ENCODE results near the gene CPNE4. TPM values are rescaled to one million over a fixed set of nuclear protein-coding genes. Genes with fewer than 3 reads are reported as not detected.
"Not testable (repeated sequence)": the region's sequence is repeated elsewhere in the genome, so short reads cannot be mapped to it uniquely, and the experiment has no call there.

Gene CPNE4
- total and polyA plus RNA-seq, 7 experiments from 2014 or later, result not detected

- H3K4me3 ChIP-seq (ENCODE audit: low read length), result no peak overlapping the region
- H3K4me1 ChIP-seq (ENCODE audit: control insufficient read depth in 2 of 2, insufficient read depth in 2 of 2, low read length in 2 of 2), result no peaks in the 10 kb centered on the region
- ATAC-seq (no peak), DNase-seq (no peak)
- peaks cover 0 to 4% (median 0%) of the 10 kb centered on the region in 11 donors for H3K9me3 Mint-ChIP-seq
- no peak overlapping the region for H3K4me3 Mint-ChIP-seq
- no peaks in the 10 kb centered on the region for H3K27me3 Mint-ChIP-seq
- H3K27me3 ChIP-seq (ENCODE audit: control insufficient read depth in 2 of 2, insufficient read depth in 2 of 2, low read length in 2 of 2), result no peaks in the 10 kb centered on the region
- H3K27ac Mint-ChIP-seq, result no peak overlapping the region
- H3K9me3 ChIP-seq (ENCODE audit: control insufficient read depth in 2 of 3, low read length in 3 of 3), result no peaks in the 10 kb centered on the region
- H3K36me3 Mint-ChIP-seq, result no peaks in the 10 kb centered on the region
- intact Hi-C loops (cut with micrococcal nuclease), result no loop called here
- H3K36me3 ChIP-seq (ENCODE audit: control insufficient read depth in 2 of 3, insufficient read depth in 3 of 3, low read length in 3 of 3), result no peaks in the 10 kb centered on the region
- ChIA-PET CTCF (interaction anchor here (0.7 kb wide), 1 partner anchor 38 kb away, joined by 3 read pairs; no protein-coding TSS in a partner anchor), POLR2A (no interaction called here)
- H3K27ac ChIP-seq (ENCODE audit: low read depth, low read length), result no peak overlapping the region
- peaks cover 0 to 4% (median 0%) of the 10 kb centered on the region in 7 donors for H3K4me1 Mint-ChIP-seq
Measured at GRCh38 chr3:131973731-131974130, 61.1 kb downstream of the CPNE4 start.

GRCh38 chr3:131972550-131972949 lies 62.3 kb downstream of the CPNE4 start:
- Mint-ChIP-seq H3K36me3 (no peaks in the 10 kb centered on the region), H3K4me3 (no peak overlapping the region), H3K27ac (no peak overlapping the region), H3K4me1 (peaks cover 0 to 4% (median 0%) of the 10 kb centered on the region in 7 donors), H3K27me3 (no peaks in the 10 kb centered on the region), H3K9me3 (peaks cover 0 to 5% (median 0%) of the 10 kb centered on the region in 11 donors)
- intact Hi-C loops (cut with micrococcal nuclease), result no loop called here
- H3K27ac ChIP-seq (ENCODE audit: low read depth, low read length), result no peak overlapping the region
- ATAC-seq (no peak), DNase-seq (no peak)
- H3K9me3 ChIP-seq (ENCODE audit: control insufficient read depth in 2 of 3, low read length in 3 of 3), result no peaks in the 10 kb centered on the region
- no peaks in the 10 kb centered on the region for H3K27me3 ChIP-seq (ENCODE audit: control insufficient read depth in 2 of 2, insufficient read depth in 2 of 2, low read length in 2 of 2)
- ChIA-PET POLR2A (no interaction called here), CTCF (no interaction called here)
- no peaks in the 10 kb centered on the region for H3K4me1 ChIP-seq (ENCODE audit: control insufficient read depth in 2 of 2, insufficient read depth in 2 of 2, low read length in 2 of 2)
- no peaks in the 10 kb centered on the region for H3K36me3 ChIP-seq (ENCODE audit: control insufficient read depth in 2 of 3, insufficient read depth in 3 of 3, low read length in 3 of 3)
- H3K4me3 ChIP-seq (ENCODE audit: low read length), result no peak overlapping the region

GRCh38 chr3:131972091-131972490 lies 62.7 kb downstream of the CPNE4 start:
- ATAC-seq, result no peak
- H3K27me3 ChIP-seq (ENCODE audit: control insufficient read depth in 2 of 2, insufficient read depth in 2 of 2, low read length in 2 of 2), result no peaks in the 10 kb centered on the region
- no peak overlapping the region for H3K27ac ChIP-seq (ENCODE audit: low read depth, low read length)
- H3K4me1 ChIP-seq (ENCODE audit: control insufficient read depth in 2 of 2, insufficient read depth in 2 of 2, low read length in 2 of 2), result no peaks in the 10 kb centered on the region
- Mint-ChIP-seq H3K27me3 (no peaks in the 10 kb centered on the region), H3K36me3 (no peaks in the 10 kb centered on the region), H3K9me3 (peaks cover 0 to 5% (median 0%) of the 10 kb centered on the region in 11 donors), H3K4me1 (peaks cover 0 to 4% (median 0%) of the 10 kb centered on the region in 7 donors), H3K27ac (no peak overlapping the region), H3K4me3 (no peak overlapping the region)
- no peaks in the 10 kb centered on the region for H3K9me3 ChIP-seq (ENCODE audit: control insufficient read depth in 2 of 3, low read length in 3 of 3)
- intact Hi-C loops (cut with micrococcal nuclease), result no loop called here
- no peak for DNase-seq
- H3K36me3 ChIP-seq (ENCODE audit: control insufficient read depth in 2 of 3, insufficient read depth in 3 of 3, low read length in 3 of 3), result no peaks in the 10 kb centered on the region
- H3K4me3 ChIP-seq (ENCODE audit: low read length), result no peak overlapping the region
- ChIA-PET CTCF (no interaction called here), POLR2A (no interaction called here)

- CTCF ChIA-PET; H3K4me3 Mint-ChIP-seq; DNase-seq; H3K4me3 ChIP-seq (ENCODE audit: low read length); H3K4me1 Mint-ChIP-seq; H3K4me1 ChIP-seq (ENCODE audit: control insufficient read depth in 2 of 2, insufficient read depth in 2 of 2, low read length in 2 of 2); POLR2A ChIA-PET; ATAC-seq; H3K36me3 Mint-ChIP-seq; H3K36me3 ChIP-seq (ENCODE audit: control insufficient read depth in 2 of 3, insufficient read depth in 3 of 3, low read length in 3 of 3); H3K9me3 ChIP-seq (ENCODE audit: control insufficient read depth in 2 of 3, low read length in 3 of 3); H3K27ac ChIP-seq (ENCODE audit: low read depth, low read length); intact Hi-C loops (cut with micrococcal nuclease); H3K27me3 ChIP-seq (ENCODE audit: control insufficient read depth in 2 of 2, insufficient read depth in 2 of 2, low read length in 2 of 2); H3K27me3 Mint-ChIP-seq; H3K27ac Mint-ChIP-seq: not testable (repeated sequence)
- H3K9me3 Mint-ChIP-seq, result peaks cover 5 to 23% (median 13%) of the 10 kb centered on the region in 11 donors
Measured at GRCh38 chr3:131963442-131963841, 71.4 kb downstream of the CPNE4 start.

- Histone ChIP-seq H3K4me3 (ENCODE audit: low read length) (no peak overlapping the region), H3K27ac (ENCODE audit: low read depth, low read length) (no peak overlapping the region), H3K9me3 (ENCODE audit: control insufficient read depth in 2 of 3, low read length in 3 of 3) (no peaks in the 10 kb centered on the region), H3K27me3 (ENCODE audit: control insufficient read depth in 2 of 2, insufficient read depth in 2 of 2, low read length in 2 of 2) (no peaks in the 10 kb centered on the region), H3K4me1 (ENCODE audit: control insufficient read depth in 2 of 2, insufficient read depth in 2 of 2, low read length in 2 of 2) (no peaks in the 10 kb centered on the region), H3K36me3 (ENCODE audit: control insufficient read depth in 2 of 3, insufficient read depth in 3 of 3, low read length in 3 of 3) (no peaks in the 10 kb centered on the region)
- H3K36me3 Mint-ChIP-seq, result peaks cover 0 to 4% (median 0%) of the 10 kb centered on the region in 5 donors
- H3K27ac Mint-ChIP-seq, result no peak overlapping the region
- ChIA-PET CTCF (no interaction called here), POLR2A (no interaction called here)
- DNase-seq, result no peak
- H3K4me1 Mint-ChIP-seq, result no peaks in the 10 kb centered on the region
- H3K4me3 Mint-ChIP-seq, result no peak overlapping the region
- H3K9me3 Mint-ChIP-seq, result peaks cover 5 to 23% (median 13%) of the 10 kb centered on the region in 11 donors
- ATAC-seq, result no peak
- peaks cover 0 to 7% (median 4%) of the 10 kb centered on the region in 5 donors for H3K27me3 Mint-ChIP-seq
- intact Hi-C loops (cut with micrococcal nuclease), result no loop called here
Measured at GRCh38 chr3:131962982-131963381, 71.8 kb downstream of the CPNE4 start.

- H3K27me3 Mint-ChIP-seq, result peaks cover 0 to 7% (median 4%) of the 10 kb centered on the region in 5 donors
- H3K4me3 ChIP-seq (ENCODE audit: low read length), result no peak overlapping the region
- intact Hi-C loops (cut with micrococcal nuclease), result no loop called here
- no peak overlapping the region for H3K4me3 Mint-ChIP-seq
- H3K4me1 Mint-ChIP-seq, result no peaks in the 10 kb centered on the region
- ChIA-PET CTCF (interaction anchor here (0.6 kb wide), 1 partner anchor 80 kb away, joined by 3 read pairs; no protein-coding TSS in a partner anchor), POLR2A (no interaction called here)
- no peaks in the 10 kb centered on the region for H3K9me3 ChIP-seq (ENCODE audit: control insufficient read depth in 2 of 3, low read length in 3 of 3)
- no peaks in the 10 kb centered on the region for H3K36me3 Mint-ChIP-seq
- ATAC-seq (peak; percentile 68), DNase-seq (no peak)
- no peaks in the 10 kb centered on the region for H3K27me3 ChIP-seq (ENCODE audit: control insufficient read depth in 2 of 2, insufficient read depth in 2 of 2, low read length in 2 of 2)
- no peak overlapping the region for H3K27ac Mint-ChIP-seq
- H3K27ac ChIP-seq (ENCODE audit: low read depth, low read length), result no peak overlapping the region
- H3K9me3 Mint-ChIP-seq, result peaks cover 0 to 12% (median 4%) of the 10 kb centered on the region in 11 donors
- no peaks in the 10 kb centered on the region for H3K4me1 ChIP-seq (ENCODE audit: control insufficient read depth in 2 of 2, insufficient read depth in 2 of 2, low read length in 2 of 2)
- H3K36me3 ChIP-seq (ENCODE audit: control insufficient read depth in 2 of 3, insufficient read depth in 3 of 3, low read length in 3 of 3), result no peaks in the 10 kb centered on the region
Measured at GRCh38 chr3:131960324-131960723, 74.5 kb downstream of the CPNE4 start.

GRCh38 chr3:131957980-131958379 lies 76.8 kb downstream of the CPNE4 start:
- Histone ChIP-seq H3K9me3 (ENCODE audit: control insufficient read depth in 2 of 3, low read length in 3 of 3) (no peaks in the 10 kb centered on the region), H3K4me1 (ENCODE audit: control insufficient read depth in 2 of 2, insufficient read depth in 2 of 2, low read length in 2 of 2) (no peaks in the 10 kb centered on the region), H3K4me3 (ENCODE audit: low read length) (no peak overlapping the region), H3K36me3 (ENCODE audit: control insufficient read depth in 2 of 3, insufficient read depth in 3 of 3, low read length in 3 of 3) (no peaks in the 10 kb centered on the region), H3K27ac (ENCODE audit: low read depth, low read length) (no peak overlapping the region), H3K27me3 (ENCODE audit: control insufficient read depth in 2 of 2, insufficient read depth in 2 of 2, low read length in 2 of 2) (no peaks in the 10 kb centered on the region)
- ChIA-PET CTCF (no interaction called here), POLR2A (no interaction called here)
- DNase-seq (no peak), ATAC-seq (no peak)
- Mint-ChIP-seq H3K27ac (no peak overlapping the region), H3K27me3 (peaks cover 0 to 12% (median 4%) of the 10 kb centered on the region in 5 donors), H3K9me3 (peaks cover 0 to 15% (median 4%) of the 10 kb centered on the region in 11 donors), H3K36me3 (no peaks in the 10 kb centered on the region), H3K4me3 (no peak overlapping the region), H3K4me1 (no peaks in the 10 kb centered on the region)
- intact Hi-C loops (cut with micrococcal nuclease), result no loop called here
